ENCODE measurements around the gene GORASP2.

The GORASP2 gene

DNA sequence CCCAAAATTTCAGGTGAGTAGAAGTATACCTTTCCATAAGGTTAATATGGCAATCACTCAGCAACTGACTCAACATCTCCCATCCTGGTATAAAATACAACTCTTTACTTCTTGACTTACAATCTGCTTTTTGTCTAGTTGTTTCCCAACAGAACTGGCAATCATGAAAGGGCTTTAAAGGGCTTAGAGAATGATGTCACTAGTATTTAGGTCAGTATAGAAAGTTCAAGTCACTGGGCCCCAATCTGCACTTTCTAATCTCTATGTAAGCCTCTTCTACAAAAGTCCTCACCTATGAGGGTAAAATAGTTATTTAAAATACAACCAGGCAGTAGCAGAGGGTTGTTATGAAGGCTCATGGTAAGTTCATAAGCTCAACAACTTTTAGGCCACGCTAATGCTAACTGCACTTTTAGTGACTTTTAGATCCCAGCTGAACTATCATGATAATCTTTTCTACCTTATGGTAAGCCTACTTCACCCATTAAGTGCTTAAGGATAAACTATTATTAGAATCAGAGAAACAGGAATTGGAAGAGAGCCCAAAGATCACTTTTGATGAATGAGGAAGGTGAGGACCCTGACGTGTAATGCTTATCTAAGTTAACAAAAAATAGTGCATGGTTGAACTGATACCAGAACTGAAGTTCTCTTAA is 79.6 kb downstream of the GORASP2 start:
- DNase-seq: no peak

- DNase-seq: no peak
Measured at GRCh38 chr2:171009386-171009785, 80.3 kb downstream of the GORASP2 start.

DNA sequence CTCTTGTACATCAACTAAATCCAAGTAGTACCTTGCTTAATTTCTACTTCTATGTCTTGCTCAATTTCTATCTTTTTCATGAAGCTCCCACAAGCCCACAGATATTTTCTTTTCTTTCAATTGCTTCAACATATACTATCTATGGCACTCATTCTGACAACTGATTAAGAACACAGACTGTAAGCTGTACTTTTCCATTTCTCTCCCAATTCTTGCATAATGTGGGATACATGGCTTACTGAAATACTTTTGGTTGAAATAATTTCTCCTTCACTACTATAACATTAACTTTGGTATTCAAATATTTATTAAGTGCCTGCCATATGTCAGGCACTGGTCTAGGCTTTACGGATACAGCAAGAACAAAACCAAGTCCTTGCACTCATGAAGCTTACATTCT is 84.8 kb downstream of the GORASP2 start:
- DNase-seq: no peak

DNA sequence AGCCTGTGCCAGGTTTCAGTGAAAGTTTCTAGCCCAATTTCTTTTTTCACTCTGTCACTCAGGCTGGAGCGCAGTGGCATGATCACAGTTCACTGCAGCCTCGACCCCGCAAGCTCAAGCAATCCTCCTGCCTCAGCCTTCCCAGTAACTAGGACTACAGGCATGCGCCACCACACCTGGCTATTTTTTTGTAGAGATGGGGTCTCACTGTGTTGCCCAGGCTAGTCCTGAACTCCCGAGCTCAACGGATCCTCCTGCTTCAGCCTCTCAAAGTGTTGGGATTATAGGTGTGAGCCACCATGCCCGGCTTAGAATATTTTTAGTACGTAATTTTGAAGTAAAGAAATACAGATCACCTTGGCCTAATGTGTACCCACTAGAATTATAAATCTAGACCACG is 87.1 kb downstream of the GORASP2 start:
- no peak for DNase-seq

Data from NCI-H446 treated with DMSO at 0.1 percent for 48 hours (cell line).